Tibial nerve (tissue), 4 donors: Measurements from ENCODE around the gene PSME3IP1.

Experiments
- EP300 ChIP-seq, 2 donors: sonication (generic); formaldehyde crosslinking; IDR thresholded peaks; one replicate each; pipeline ENCODE4 v1.6.1; 2017; ENCODE audit warnings: antibody characterized with exemption in 2 of 2, mild to moderate bottlenecking in 1 of 2
- POLR2A ChIP-seq, 2 donors: fragments of 450-650 bp; IDR thresholded peaks; one replicate each; pipeline ENCODE4 v1.6.1; 2017; ENCODE audit warnings: antibody characterized with exemption in 2 of 2, mild to moderate bottlenecking in 2 of 2, moderate library complexity in 2 of 2
- TF ChIP-seq, protein P1 (sequence below), 5 experiments: fragments of 200-600 bp in 3 of 5; fragments of 450-650 bp in 2 of 5; sonication (generic) in 3 of 5; IDR thresholded peaks; one replicate each; pipeline ENCODE4 v1.5.1; 2016 to 2019; ENCODE audit warnings: antibody characterized with exemption in 5 of 5, mild to moderate bottlenecking in 3 of 5, moderate library complexity in 2 of 5

DNA sequence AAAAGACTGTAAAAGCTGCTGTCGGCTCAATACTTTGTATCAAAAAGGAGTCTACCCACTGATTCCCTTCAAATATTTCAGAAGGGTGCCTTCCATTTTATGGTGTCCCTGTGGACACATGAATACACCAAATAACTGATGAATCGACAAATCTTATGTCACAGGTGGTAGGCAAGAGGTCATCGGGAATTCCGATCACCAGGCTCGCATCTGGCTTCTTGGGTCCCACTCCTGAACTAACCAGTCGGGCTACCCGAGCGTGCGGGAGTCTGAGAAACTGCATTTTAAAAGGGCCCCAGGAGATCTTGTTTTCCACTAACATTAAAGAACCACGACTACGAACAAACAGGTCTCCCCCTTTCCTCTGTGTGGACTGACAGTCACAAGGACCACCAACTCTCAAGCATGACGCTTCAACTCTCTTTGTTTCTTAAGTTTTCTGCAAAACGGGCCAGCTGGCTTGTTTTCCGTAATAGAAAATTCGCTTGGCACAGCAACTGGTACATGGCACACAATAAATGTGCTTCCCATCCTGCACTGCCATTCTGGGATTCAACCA is 873 bp downstream of the PSME3IP1 start:
- TF ChIP-seq, protein P1, sequence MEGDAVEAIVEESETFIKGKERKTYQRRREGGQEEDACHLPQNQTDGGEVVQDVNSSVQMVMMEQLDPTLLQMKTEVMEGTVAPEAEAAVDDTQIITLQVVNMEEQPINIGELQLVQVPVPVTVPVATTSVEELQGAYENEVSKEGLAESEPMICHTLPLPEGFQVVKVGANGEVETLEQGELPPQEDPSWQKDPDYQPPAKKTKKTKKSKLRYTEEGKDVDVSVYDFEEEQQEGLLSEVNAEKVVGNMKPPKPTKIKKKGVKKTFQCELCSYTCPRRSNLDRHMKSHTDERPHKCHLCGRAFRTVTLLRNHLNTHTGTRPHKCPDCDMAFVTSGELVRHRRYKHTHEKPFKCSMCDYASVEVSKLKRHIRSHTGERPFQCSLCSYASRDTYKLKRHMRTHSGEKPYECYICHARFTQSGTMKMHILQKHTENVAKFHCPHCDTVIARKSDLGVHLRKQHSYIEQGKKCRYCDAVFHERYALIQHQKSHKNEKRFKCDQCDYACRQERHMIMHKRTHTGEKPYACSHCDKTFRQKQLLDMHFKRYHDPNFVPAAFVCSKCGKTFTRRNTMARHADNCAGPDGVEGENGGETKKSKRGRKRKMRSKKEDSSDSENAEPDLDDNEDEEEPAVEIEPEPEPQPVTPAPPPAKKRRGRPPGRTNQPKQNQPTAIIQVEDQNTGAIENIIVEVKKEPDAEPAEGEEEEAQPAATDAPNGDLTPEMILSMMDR (IDR thresholded peaks at IDR 0.05) = no peak
- TF ChIP-seq POLR2A (IDR thresholded peaks at IDR 0.05) (no peak), EP300 (IDR thresholded peaks at IDR 0.05) (no peak)
